Skin epidermis (tissue), 12 donors: ENCODE results near the gene ADORA3.
"Not testable (repeated sequence)": the region's sequence is repeated elsewhere in the genome, so short reads cannot be mapped to it uniquely, and the experiment has no call there.

Experiments
- H3K27ac ChIP-seq, 21 experiments: fragments of 200-600 bp; sonication (generic) in 11 of 21; one replicate each; pipeline ENCODE4 v1.5.0; 2020; ENCODE audit warnings: mild to moderate bottlenecking in 3 of 21, inconsistent platforms in 2 of 21, moderate library complexity in 2 of 21
- H3K4me3 ChIP-seq, 7 experiments: fragments of 200-600 bp; sonication (generic) in 2 of 7; one replicate each; pipeline ENCODE4 v1.5.0; 2020; ENCODE audit warnings: inconsistent platforms in 2 of 7, mild to moderate bottlenecking in 2 of 7, moderate library complexity in 1 of 7

Gene ADORA3

GRCh38 chr1:111503585-111504060 lies at the start of gene ADORA3, which contains the start of gene TMIGD3:
TSS of gene ADORA3 (minus strand) at chr1:111503633. CDS start at chr1:111503354, 279 bp downstream.
TSS of gene TMIGD3 (minus strand) at chr1:111503633. CDS start at chr1:111503354, 279 bp downstream.
- Histone ChIP-seq H3K4me3 (no peak within 1 kb of the TSS), H3K27ac (peak within 1 kb of the TSS in 13 of 21 experiments; percentile 17 to 100 (median 62))

- no peak overlapping the region for H3K27ac ChIP-seq
Measured at GRCh38 chr1:111553196-111553595, 49.8 kb upstream of the ADORA3 start.

GRCh38 chr1:111552587-111552986 lies 49.2 kb upstream of the ADORA3 start:
- Histone ChIP-seq H3K4me3 (no peak overlapping the region), H3K27ac (no peak overlapping the region)

More at GRCh38 chr1:111553196-111553595, 49.8 kb upstream of the ADORA3 start:
- H3K4me3 ChIP-seq = no peak overlapping the region

GRCh38 chr1:111551623-111552411 lies 48.4 kb upstream of the ADORA3 start:
- no peak overlapping the region for H3K27ac ChIP-seq
- no peak overlapping the region for H3K4me3 ChIP-seq

- not testable (repeated sequence) for H3K27ac ChIP-seq, H3K4me3 ChIP-seq
Measured at GRCh38 chr1:111547786-111548185, 44.4 kb upstream of the ADORA3 start.

- Histone ChIP-seq H3K27ac (no peak overlapping the region), H3K4me3 (no peak overlapping the region)
Measured at GRCh38 chr1:111542187-111542586, 38.8 kb upstream of the ADORA3 start.

GRCh38 chr1:111541721-111542120 lies 38.3 kb upstream of the ADORA3 start:
- H3K27ac ChIP-seq = no peak overlapping the region
- H3K4me3 ChIP-seq = no peak overlapping the region

GRCh38 chr1:111540928-111541327 lies 37.5 kb upstream of the ADORA3 start:
- no peak overlapping the region for H3K27ac ChIP-seq
- H3K4me3 ChIP-seq = no peak overlapping the region

GRCh38 chr1:111538343-111539025 lies 35.1 kb upstream of the ADORA3 start:
- Histone ChIP-seq H3K4me3 (no peak overlapping the region), H3K27ac (no peak overlapping the region)

GRCh38 chr1:111535256-111536191 lies 32.1 kb upstream of the ADORA3 start:
- no peak overlapping the region for H3K27ac ChIP-seq

GRCh38 chr1:111520053-111520452 lies 16.6 kb upstream of the ADORA3 start:
- Histone ChIP-seq H3K4me3 (no peak overlapping the region), H3K27ac (no peak overlapping the region)

More at GRCh38 chr1:111535256-111536191, 32.1 kb upstream of the ADORA3 start:
- H3K4me3 ChIP-seq = no peak overlapping the region

GRCh38 chr1:111517469-111518225 lies 14.2 kb upstream of the ADORA3 start:
- peak overlapping the region in 2 of 21 experiments; percentile 24 to 68 for H3K27ac ChIP-seq
- no peak overlapping the region for H3K4me3 ChIP-seq

GRCh38 chr1:111516005-111516535 lies 12.6 kb upstream of the ADORA3 start:
- peak overlapping the region in 17 of 21 experiments; percentile 43 to 88 (median 72) for H3K27ac ChIP-seq
- H3K4me3 ChIP-seq = peak overlapping the region; percentile 2 to 34 (median 22)

- H3K27ac ChIP-seq = peak overlapping the region in 19 of 21 experiments; percentile 2 to 88 (median 72)
- H3K4me3 ChIP-seq = peak overlapping the region; percentile 2 to 34 (median 22)
Measured at GRCh38 chr1:111515291-111516004, 12.0 kb upstream of the ADORA3 start.

GRCh38 chr1:111513410-111514020 lies 10.1 kb upstream of the ADORA3 start:
- H3K27ac ChIP-seq = peak overlapping the region in 4 of 21 experiments; percentile 1 to 39 (median 28)
- H3K4me3 ChIP-seq = no peak overlapping the region

- no peak overlapping the region for H3K4me3 ChIP-seq
- H3K27ac ChIP-seq = peak overlapping the region in 4 of 21 experiments; percentile 1 to 39 (median 28)
Measured at GRCh38 chr1:111512931-111513330, 9.5 kb upstream of the ADORA3 start.

GRCh38 chr1:111512132-111512889 lies 8.9 kb upstream of the ADORA3 start:
- Histone ChIP-seq H3K4me3 (no peak overlapping the region), H3K27ac (peak overlapping the region in 2 of 21 experiments; percentile 33 to 66)
